GM23338 (cell line): ENCODE data around the gene IRF5. TPM values are rescaled to one million over a fixed set of nuclear protein-coding genes. Genes with fewer than 3 reads are reported as not detected.

Experiments
- ATAC-seq: fragments of 200-7000 bp; cut with Tn5 transposase; 3 replicates; pipeline ENCODE4 v1.9.1; 2020
- DNase-seq: peaks from one replicate; pipeline ENCODE4 v3.0.0-alpha.2; 2015; ENCODE audit warnings: low spot score
- H2AFZ ChIP-seq: fragments of 200-600 bp; sonication (generic); 2 replicates; pipeline ENCODE4 v1.8.0; 2016; ENCODE audit warnings: antibody characterized with exemption, mild to moderate bottlenecking, moderate library complexity
- H3F3A ChIP-seq: fragments of 200-600 bp; sonication (generic); replicated peaks from 2 replicates; pipeline ENCODE4 v1.8.0; 2017; ENCODE audit warnings: antibody characterized with exemption, mixed run types, low read depth
- H3K27ac ChIP-seq: fragments of 200-600 bp; sonication (generic); 2 replicates; pipeline ENCODE4 v1.6.1; 2016; ENCODE audit warnings: low read depth
- H3K27me3 ChIP-seq: fragments of 200-600 bp; sonication (generic); 2 replicates; pipeline ENCODE4 v1.8.0; 2016; ENCODE audit warnings: mild to moderate bottlenecking, mixed run types, moderate library complexity; ENCODE audit not compliant: insufficient read depth
- H3K36me3 ChIP-seq: fragments of 200-600 bp; sonication (generic); 2 replicates; pipeline ENCODE4 v1.8.0; 2016; ENCODE audit warnings: mild to moderate bottlenecking; ENCODE audit not compliant: insufficient read depth
- H3K4me1 ChIP-seq: fragments of 200-600 bp; sonication (generic); 2 replicates; pipeline ENCODE4 v1.8.0; 2016; ENCODE audit warnings: mild to moderate bottlenecking, moderate library complexity; ENCODE audit not compliant: insufficient read depth
- H3K4me2 ChIP-seq: fragments of 200-600 bp; sonication (generic); 2 replicates; pipeline ENCODE4 v1.7.1; 2017; ENCODE audit warnings: mixed run types
- H3K4me3 ChIP-seq: fragments of 200-600 bp; sonication (generic); 2 replicates; pipeline ENCODE4 v1.6.1; 2016; ENCODE audit warnings: mixed run types
- H3K79me2 ChIP-seq: fragments of 200-600 bp; sonication (generic); replicated peaks from 2 replicates; pipeline ENCODE4 v1.8.0; 2017; ENCODE audit warnings: mild to moderate bottlenecking; ENCODE audit not compliant: insufficient read depth
- H3K9me2 ChIP-seq: fragments of 200-600 bp; sonication (generic); 2 replicates; pipeline ENCODE4 v1.8.0; 2017; ENCODE audit not compliant: insufficient read depth
- H4K20me1 ChIP-seq: fragments of 200-600 bp; sonication (generic); replicated peaks from 2 replicates; pipeline ENCODE4 v1.8.0; 2017; ENCODE audit warnings: mild to moderate bottlenecking; ENCODE audit not compliant: insufficient read depth
- H3K27ac Mint-ChIP-seq: 2 replicates; pipeline ENCODE4 v1.8.0; 2020; ENCODE audit warnings: inconsistent platforms, mild to moderate bottlenecking, moderate library complexity, mixed read lengths
- H3K27me3 Mint-ChIP-seq: 3 replicates; pipeline ENCODE4 v1.8.0; 2022; ENCODE audit warnings: low read depth, mild to moderate bottlenecking, moderate library complexity, mixed read lengths, inconsistent platforms; ENCODE audit not compliant: insufficient read depth, poor library complexity
- H3K36me3 Mint-ChIP-seq: 3 replicates; pipeline ENCODE4 v1.8.0; 2021; ENCODE audit warnings: low read depth, mild to moderate bottlenecking, inconsistent platforms, moderate library complexity, mixed read lengths
- H3K4me1 Mint-ChIP-seq: 3 replicates; pipeline ENCODE4 v1.8.0; 2020; ENCODE audit warnings: mild to moderate bottlenecking, inconsistent platforms, mixed read lengths
- H3K4me3 Mint-ChIP-seq: 3 replicates; pipeline ENCODE4 v1.8.0; 2021; ENCODE audit warnings: moderate library complexity, mild to moderate bottlenecking, inconsistent platforms, mixed read lengths
- H3K9me3 Mint-ChIP-seq: 3 replicates; pipeline ENCODE4 v1.8.0; 2020; ENCODE audit warnings: moderate library complexity, mild to moderate bottlenecking, inconsistent platforms, mixed read lengths
- CREB1 ChIP-seq: fragments of 250-450 bp; sonication (Bioruptor Pico); IDR thresholded peaks from 2 replicates; pipeline ENCODE4 v1.5.0; 2020; ENCODE audit warnings: low read depth, mild to moderate bottlenecking, moderate library complexity
- EZH2 ChIP-seq: fragments of 200-600 bp; sonication (generic); IDR thresholded peaks from one replicate; pipeline ENCODE4 v1.8.0; 2017; ENCODE audit warnings: antibody characterized with exemption, mild to moderate bottlenecking, low read depth; ENCODE audit not compliant: unreplicated experiment
- EZH2phosphoT487 ChIP-seq: fragments of 200-600 bp; sonication (generic); IDR thresholded peaks from one replicate; pipeline ENCODE4 v1.8.1; 2018; ENCODE audit warnings: antibody characterized with exemption; ENCODE audit not compliant: unreplicated experiment
- JUNB ChIP-seq: IDR thresholded peaks from one replicate; pipeline ENCODE4 v1.6.1; 2016; ENCODE audit warnings: antibody characterized with exemption; ENCODE audit not compliant: unreplicated experiment
- NANOG ChIP-seq: IDR thresholded peaks from 2 replicates; pipeline ENCODE4 v1.6.1; 2016; ENCODE audit warnings: antibody characterized with exemption, borderline replicate concordance
- POLR2AphosphoS5 ChIP-seq: IDR thresholded peaks from 2 replicates; pipeline ENCODE4 v1.6.1; 2016; ENCODE audit warnings: antibody characterized with exemption, low read depth
- STAT1 ChIP-seq: IDR thresholded peaks from one replicate; pipeline ENCODE4 v1.6.1; 2016; ENCODE audit warnings: antibody characterized with exemption; ENCODE audit not compliant: unreplicated experiment
- ZNF114 ChIP-seq: fragments of 250-450 bp; sonication (Bioruptor Pico); IDR thresholded peaks from 2 replicates; pipeline ENCODE4 v1.5.0; 2020; ENCODE audit warnings: mild to moderate bottlenecking, moderate library complexity
- ZNF331 ChIP-seq: fragments of 250-450 bp; sonication (Bioruptor Pico); IDR thresholded peaks from 2 replicates; pipeline ENCODE4 v1.5.0; 2020; ENCODE audit warnings: low read depth, mild to moderate bottlenecking, moderate library complexity
- polyA plus RNA-seq: library from polyadenylated mRNA; unstranded; fragments of >200 nt; fragmentation: Nextera tagmentation; extraction: Ambion mirVana; gene quantifications from 2 replicates; pipeline ENCODE4 v1.2.1, GENCODE V29; 2016
- total RNA-seq: library from RNA; depleted of rRNA; stranded (reverse); fragments of >200 nt; shearing (Covaris generic); gene quantifications from 2 replicates; pipeline ENCODE4 v1.2.3, GENCODE V29; 2014
- TF ChIP-seq, protein P1 (sequence below): IDR thresholded peaks from one replicate; pipeline ENCODE4 v1.6.1; 2018; ENCODE audit warnings: antibody characterized with exemption; ENCODE audit not compliant: unreplicated experiment
- TF ChIP-seq, protein P2 (sequence below): IDR thresholded peaks from 2 replicates; pipeline ENCODE4 v1.6.1; 2016; ENCODE audit warnings: antibody characterized with exemption
- TF ChIP-seq, protein P3 (sequence below): fragments of 250-450 bp; sonication (Bioruptor Pico); IDR thresholded peaks from 2 replicates; pipeline ENCODE4 v1.5.0; 2020; ENCODE audit warnings: mild to moderate bottlenecking, moderate library complexity
- TF ChIP-seq, protein P4 (sequence below), 2 experiments: fragments of 200-600 bp in 1 of 2; sonication (generic) in 1 of 2; conservative IDR thresholded peaks; 2 replicates each; pipeline versions ENCODE4 v1.5.1 to v1.6.1; 2016 to 2017; ENCODE audit warnings: antibody characterized with exemption in 2 of 2, low read depth in 2 of 2, mild to moderate bottlenecking in 2 of 2, moderate library complexity in 1 of 2

The IRF5 gene
- total and polyA plus RNA-seq, 2 experiments from 2014 or later, result 0.37 to 3.7 TPM

DNA sequence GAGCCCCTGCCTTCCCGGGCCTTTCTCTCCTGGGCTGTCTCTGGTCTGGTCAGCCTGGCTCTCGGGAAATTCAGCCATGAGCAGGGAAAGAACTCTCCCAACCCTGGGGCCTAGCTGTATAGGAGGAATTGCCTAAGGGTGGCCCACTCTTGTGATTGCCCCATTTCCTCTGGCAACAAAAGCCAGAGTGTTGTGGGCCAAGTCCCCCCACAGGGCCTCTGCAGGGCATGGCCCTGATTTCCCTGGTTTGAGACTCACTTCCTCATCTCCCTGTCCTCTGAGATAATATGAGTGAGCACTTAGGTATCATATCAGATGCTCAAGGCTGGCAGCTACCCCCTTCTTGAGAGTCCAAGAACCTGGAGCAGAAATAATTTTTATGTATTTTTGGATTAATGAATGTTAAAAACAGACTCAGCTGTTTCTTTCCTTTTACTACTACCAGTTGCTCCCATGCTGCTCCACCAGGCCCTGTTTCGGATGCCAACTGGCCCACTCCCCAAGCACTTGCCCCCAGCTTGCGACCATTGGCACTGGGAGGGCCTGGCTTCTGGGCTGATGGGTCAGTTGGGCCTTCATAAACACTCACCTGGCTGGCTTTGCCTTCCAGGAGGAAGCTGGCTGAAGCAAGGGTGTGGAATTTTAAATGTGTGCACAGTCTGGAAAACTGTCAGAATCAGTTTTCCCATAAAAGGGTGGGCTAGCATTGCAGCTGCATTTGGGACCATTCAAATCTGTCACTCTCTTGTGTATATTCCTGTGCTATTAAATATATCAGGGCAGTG lies 11.4 kb downstream of the IRF5 start:
- H3K27me3 ChIP-seq, result no peaks in the 10 kb centered on the region
- Mint-ChIP-seq H3K36me3 (peaks cover 10% of the 10 kb centered on the region; the same call in 2 of the 3 replicates), H3K4me1 (peaks cover 17% of the 10 kb centered on the region), H3K27ac (no peak overlapping the region), H3K27me3 (peaks cover 22% of the 10 kb centered on the region), H3K4me3 (no peak overlapping the region), H3K9me3 (no peaks in the 10 kb centered on the region)
- H3K36me3 ChIP-seq, result no peaks in the 10 kb centered on the region
- H3K79me2 ChIP-seq, result no peaks in the 10 kb centered on the region
- H3F3A ChIP-seq, result no peaks in the 10 kb centered on the region
- H3K4me1 ChIP-seq, result peaks cover 13% of the 10 kb centered on the region
- H3K27ac ChIP-seq, result no peak overlapping the region
- no peak for TF ChIP-seq EZH2phosphoT487
- no peak for TF ChIP-seq CREB1 (CRISPR knock-in tag)
- no peak for TF ChIP-seq NANOG
- TF ChIP-seq, protein P1, sequence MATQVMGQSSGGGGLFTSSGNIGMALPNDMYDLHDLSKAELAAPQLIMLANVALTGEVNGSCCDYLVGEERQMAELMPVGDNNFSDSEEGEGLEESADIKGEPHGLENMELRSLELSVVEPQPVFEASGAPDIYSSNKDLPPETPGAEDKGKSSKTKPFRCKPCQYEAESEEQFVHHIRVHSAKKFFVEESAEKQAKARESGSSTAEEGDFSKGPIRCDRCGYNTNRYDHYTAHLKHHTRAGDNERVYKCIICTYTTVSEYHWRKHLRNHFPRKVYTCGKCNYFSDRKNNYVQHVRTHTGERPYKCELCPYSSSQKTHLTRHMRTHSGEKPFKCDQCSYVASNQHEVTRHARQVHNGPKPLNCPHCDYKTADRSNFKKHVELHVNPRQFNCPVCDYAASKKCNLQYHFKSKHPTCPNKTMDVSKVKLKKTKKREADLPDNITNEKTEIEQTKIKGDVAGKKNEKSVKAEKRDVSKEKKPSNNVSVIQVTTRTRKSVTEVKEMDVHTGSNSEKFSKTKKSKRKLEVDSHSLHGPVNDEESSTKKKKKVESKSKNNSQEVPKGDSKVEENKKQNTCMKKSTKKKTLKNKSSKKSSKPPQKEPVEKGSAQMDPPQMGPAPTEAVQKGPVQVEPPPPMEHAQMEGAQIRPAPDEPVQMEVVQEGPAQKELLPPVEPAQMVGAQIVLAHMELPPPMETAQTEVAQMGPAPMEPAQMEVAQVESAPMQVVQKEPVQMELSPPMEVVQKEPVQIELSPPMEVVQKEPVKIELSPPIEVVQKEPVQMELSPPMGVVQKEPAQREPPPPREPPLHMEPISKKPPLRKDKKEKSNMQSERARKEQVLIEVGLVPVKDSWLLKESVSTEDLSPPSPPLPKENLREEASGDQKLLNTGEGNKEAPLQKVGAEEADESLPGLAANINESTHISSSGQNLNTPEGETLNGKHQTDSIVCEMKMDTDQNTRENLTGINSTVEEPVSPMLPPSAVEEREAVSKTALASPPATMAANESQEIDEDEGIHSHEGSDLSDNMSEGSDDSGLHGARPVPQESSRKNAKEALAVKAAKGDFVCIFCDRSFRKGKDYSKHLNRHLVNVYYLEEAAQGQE, result no peak
- no peak for TF ChIP-seq STAT1
- TF ChIP-seq, protein P2, sequence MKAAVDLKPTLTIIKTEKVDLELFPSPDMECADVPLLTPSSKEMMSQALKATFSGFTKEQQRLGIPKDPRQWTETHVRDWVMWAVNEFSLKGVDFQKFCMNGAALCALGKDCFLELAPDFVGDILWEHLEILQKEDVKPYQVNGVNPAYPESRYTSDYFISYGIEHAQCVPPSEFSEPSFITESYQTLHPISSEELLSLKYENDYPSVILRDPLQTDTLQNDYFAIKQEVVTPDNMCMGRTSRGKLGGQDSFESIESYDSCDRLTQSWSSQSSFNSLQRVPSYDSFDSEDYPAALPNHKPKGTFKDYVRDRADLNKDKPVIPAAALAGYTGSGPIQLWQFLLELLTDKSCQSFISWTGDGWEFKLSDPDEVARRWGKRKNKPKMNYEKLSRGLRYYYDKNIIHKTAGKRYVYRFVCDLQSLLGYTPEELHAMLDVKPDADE, result no peak
- TF ChIP-seq, protein P3, sequence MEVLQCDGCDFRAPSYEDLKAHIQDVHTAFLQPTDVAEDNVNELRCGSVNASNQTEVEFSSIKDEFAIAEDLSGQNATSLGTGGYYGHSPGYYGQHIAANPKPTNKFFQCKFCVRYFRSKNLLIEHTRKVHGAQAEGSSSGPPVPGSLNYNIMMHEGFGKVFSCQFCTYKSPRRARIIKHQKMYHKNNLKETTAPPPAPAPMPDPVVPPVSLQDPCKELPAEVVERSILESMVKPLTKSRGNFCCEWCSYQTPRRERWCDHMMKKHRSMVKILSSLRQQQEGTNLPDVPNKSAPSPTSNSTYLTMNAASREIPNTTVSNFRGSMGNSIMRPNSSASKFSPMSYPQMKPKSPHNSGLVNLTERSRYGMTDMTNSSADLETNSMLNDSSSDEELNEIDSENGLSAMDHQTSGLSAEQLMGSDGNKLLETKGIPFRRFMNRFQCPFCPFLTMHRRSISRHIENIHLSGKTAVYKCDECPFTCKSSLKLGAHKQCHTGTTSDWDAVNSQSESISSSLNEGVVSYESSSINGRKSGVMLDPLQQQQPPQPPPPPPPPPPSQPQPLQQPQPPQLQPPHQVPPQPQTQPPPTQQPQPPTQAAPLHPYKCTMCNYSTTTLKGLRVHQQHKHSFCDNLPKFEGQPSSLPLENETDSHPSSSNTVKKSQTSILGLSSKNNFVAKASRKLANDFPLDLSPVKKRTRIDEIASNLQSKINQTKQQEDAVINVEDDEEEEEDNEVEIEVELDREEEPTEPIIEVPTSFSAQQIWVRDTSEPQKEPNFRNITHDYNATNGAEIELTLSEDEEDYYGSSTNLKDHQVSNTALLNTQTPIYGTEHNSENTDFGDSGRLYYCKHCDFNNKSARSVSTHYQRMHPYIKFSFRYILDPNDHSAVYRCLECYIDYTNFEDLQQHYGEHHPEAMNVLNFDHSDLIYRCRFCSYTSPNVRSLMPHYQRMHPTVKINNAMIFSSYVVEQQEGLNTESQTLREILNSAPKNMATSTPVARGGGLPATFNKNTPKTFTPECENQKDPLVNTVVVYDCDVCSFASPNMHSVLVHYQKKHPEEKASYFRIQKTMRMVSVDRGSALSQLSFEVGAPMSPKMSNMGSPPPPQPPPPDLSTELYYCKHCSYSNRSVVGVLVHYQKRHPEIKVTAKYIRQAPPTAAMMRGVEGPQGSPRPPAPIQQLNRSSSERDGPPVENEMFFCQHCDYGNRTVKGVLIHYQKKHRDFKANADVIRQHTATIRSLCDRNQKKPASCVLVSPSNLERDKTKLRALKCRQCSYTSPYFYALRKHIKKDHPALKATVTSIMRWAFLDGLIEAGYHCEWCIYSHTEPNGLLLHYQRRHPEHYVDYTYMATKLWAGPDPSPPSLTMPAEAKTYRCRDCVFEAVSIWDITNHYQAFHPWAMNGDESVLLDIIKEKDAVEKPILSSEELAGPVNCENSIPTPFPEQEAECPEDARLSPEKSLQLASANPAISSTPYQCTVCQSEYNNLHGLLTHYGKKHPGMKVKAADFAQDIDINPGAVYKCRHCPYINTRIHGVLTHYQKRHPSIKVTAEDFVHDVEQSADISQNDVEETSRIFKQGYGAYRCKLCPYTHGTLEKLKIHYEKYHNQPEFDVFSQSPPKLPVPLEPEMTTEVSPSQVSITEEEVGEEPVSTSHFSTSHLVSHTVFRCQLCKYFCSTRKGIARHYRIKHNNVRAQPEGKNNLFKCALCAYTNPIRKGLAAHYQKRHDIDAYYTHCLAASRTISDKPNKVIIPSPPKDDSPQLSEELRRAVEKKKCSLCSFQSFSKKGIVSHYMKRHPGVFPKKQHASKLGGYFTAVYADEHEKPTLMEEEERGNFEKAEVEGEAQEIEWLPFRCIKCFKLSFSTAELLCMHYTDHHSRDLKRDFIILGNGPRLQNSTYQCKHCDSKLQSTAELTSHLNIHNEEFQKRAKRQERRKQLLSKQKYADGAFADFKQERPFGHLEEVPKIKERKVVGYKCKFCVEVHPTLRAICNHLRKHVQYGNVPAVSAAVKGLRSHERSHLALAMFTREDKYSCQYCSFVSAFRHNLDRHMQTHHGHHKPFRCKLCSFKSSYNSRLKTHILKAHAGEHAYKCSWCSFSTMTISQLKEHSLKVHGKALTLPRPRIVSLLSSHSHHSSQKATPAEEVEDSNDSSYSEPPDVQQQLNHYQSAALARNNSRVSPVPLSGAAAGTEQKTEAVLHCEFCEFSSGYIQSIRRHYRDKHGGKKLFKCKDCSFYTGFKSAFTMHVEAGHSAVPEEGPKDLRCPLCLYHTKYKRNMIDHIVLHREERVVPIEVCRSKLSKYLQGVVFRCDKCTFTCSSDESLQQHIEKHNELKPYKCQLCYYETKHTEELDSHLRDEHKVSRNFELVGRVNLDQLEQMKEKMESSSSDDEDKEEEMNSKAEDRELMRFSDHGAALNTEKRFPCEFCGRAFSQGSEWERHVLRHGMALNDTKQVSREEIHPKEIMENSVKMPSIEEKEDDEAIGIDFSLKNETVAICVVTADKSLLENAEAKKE (CRISPR knock-in tag), result no peak
- TF ChIP-seq EZH2, result no peak
- TF ChIP-seq ZNF331, result no peak
- TF ChIP-seq JUNB, result no peak
- TF ChIP-seq, protein P4, sequence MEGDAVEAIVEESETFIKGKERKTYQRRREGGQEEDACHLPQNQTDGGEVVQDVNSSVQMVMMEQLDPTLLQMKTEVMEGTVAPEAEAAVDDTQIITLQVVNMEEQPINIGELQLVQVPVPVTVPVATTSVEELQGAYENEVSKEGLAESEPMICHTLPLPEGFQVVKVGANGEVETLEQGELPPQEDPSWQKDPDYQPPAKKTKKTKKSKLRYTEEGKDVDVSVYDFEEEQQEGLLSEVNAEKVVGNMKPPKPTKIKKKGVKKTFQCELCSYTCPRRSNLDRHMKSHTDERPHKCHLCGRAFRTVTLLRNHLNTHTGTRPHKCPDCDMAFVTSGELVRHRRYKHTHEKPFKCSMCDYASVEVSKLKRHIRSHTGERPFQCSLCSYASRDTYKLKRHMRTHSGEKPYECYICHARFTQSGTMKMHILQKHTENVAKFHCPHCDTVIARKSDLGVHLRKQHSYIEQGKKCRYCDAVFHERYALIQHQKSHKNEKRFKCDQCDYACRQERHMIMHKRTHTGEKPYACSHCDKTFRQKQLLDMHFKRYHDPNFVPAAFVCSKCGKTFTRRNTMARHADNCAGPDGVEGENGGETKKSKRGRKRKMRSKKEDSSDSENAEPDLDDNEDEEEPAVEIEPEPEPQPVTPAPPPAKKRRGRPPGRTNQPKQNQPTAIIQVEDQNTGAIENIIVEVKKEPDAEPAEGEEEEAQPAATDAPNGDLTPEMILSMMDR (conservative IDR thresholded peaks at IDR 0.05; ENCODE audit: low read depth in 2 of 2), result no peak
- TF ChIP-seq POLR2AphosphoS5, result no peak
- TF ChIP-seq ZNF114 (CRISPR knock-in tag), result no peak
- no peak overlapping the region for H3K4me2 ChIP-seq
- no peak overlapping the region for H2AFZ ChIP-seq
- no peak for DNase-seq
- no peak overlapping the region for H3K4me3 ChIP-seq
- no peaks in the 10 kb centered on the region; the same call in 1 of the 2 replicates for H4K20me1 ChIP-seq
- ATAC-seq, result no peak
- H3K9me2 ChIP-seq, result no peaks in the 10 kb centered on the region
